Fibroblast of gingiva (primary cell): ENCODE data around the gene RNFT1.
"Not testable (repeated sequence)": the region's sequence is repeated elsewhere in the genome, so short reads cannot be mapped to it uniquely, and the experiment has no call there.

ENCODE experiments used
- DNase-seq: peaks from one replicate; pipeline ENCODE4 v3.0.0-alpha.2; 2011; ENCODE audit warnings: low read depth

The RNFT1 gene

DNA sequence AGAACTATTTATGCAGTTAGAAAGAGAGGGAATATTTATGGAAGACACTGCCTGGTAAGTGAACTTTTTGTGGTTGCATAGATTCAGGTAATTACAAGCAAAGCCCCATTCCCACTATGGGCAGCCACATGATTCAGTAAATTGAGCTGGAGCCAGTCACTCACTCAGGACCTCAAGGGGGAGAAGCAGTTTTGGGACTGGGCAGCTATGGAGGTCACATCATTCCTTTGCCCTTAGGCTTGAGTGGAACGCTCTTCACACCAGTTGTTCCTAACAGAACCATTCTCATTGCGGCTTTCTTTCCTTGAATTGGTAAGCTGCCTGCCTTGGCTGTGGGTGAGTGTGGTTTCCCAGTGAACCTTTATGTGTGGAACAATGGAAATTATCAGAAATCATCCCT is 34.4 kb downstream of the RNFT1 start:
- DNase-seq = not testable (repeated sequence)

DNA sequence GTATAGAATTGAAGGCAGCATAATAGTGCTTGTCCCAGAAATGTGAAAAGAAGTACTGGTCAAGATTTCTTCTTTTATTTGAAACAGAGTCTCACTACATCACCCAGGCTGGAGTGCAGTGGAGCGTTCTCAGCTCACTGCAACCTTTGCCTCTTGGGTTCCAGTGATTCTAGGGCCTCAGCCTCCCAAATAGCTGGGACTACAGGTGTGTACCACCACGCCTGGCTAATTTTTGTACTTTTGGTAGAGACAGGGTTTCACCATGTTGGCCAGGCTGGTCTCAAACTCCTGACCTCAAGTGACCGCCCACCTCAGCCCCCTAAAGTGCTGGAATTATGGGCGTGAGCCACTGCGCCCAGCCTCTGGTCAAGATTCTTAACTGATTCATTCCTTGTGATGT is 43.9 kb downstream of the RNFT1 start:
- DNase-seq = not testable (repeated sequence)

- DNase-seq = no peak
These were observed 48.1 kb downstream of the RNFT1 start for GRCh38 chr17:59916446-59916845.

DNA sequence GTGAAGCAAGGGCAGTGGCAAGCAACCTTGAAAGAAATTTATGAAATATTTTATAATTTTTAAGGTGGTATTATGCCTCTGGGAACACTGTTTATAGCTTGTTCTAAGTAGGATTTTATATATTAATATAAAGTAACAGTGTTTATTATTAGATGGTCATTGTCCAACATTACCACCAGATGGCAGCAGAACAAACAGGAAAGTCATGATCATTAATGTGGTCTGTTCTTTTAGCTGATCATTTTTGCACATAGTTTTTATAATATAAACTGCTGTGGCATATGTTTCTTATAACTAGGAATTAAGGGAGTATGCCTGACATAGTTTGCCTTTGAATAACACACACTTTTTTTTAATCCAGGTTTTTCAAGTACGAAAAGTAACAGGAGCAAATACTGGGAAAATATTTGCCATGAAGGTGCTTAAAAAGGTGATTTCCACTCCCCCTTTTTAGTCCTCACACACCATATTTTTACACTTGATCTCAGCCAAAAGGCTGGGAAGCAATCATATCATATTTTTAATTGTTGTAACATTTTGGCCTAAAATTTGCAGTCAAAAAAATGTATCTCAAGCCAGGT is 50.2 kb downstream of the RNFT1 start:
- peak; percentile 50 for DNase-seq

GRCh38 chr17:59907467-59907866 is 57.1 kb downstream of the RNFT1 start:
- no peak for DNase-seq

- no peak for DNase-seq
These were observed 61.1 kb downstream of the RNFT1 start for GRCh38 chr17:59903455-59903854.
